GM12878 (cell line): ENCODE data around the gene DFFA. TPM values are rescaled to one million over a fixed set of nuclear protein-coding genes. Genes with fewer than 3 reads are reported as not detected.

Source experiments
- BCL11A ChIP-seq: IDR thresholded peaks from 2 replicates; pipeline ENCODE4 v1.6.1; 2011; ENCODE audit warnings: low read depth, low read length
- CHD2 ChIP-seq: IDR thresholded peaks from 2 replicates; pipeline ENCODE4 v1.6.1; 2011; ENCODE audit warnings: low read depth, low read length, improper control_type of control experiment, borderline replicate concordance
- E4F1 ChIP-seq: fragments of 450-650 bp; IDR thresholded peaks from 2 replicates; pipeline ENCODE4 v1.6.1; 2018; ENCODE audit warnings: borderline replicate concordance, mild to moderate bottlenecking; ENCODE audit not compliant: partially characterized antibody
- FOXK2 ChIP-seq: fragments of 450-650 bp; IDR thresholded peaks from 2 replicates; pipeline ENCODE4 v1.6.1; 2017; ENCODE audit warnings: mild to moderate bottlenecking, moderate library complexity
- FOXM1 ChIP-seq: IDR thresholded peaks from 2 replicates; pipeline ENCODE4 v1.6.1; 2012; ENCODE audit warnings: low read depth, mild to moderate bottlenecking, inconsistent platforms, low read length, moderate library complexity
- GABPA ChIP-seq: IDR thresholded peaks from 2 replicates; pipeline ENCODE4 v1.6.1; 2014; ENCODE audit warnings: antibody characterized with exemption, low read depth, mild to moderate bottlenecking, inconsistent platforms
- HDAC2 ChIP-seq: fragments of 200-600 bp; sonication (generic); IDR thresholded peaks from 2 replicates; pipeline ENCODE4 v1.6.1; 2017
- LARP7 ChIP-seq: fragments of 450-650 bp; IDR thresholded peaks from 2 replicates; pipeline ENCODE4 v1.6.1; 2017; ENCODE audit warnings: mild to moderate bottlenecking
- MTA2 ChIP-seq: fragments of 450-650 bp; IDR thresholded peaks from 2 replicates; pipeline ENCODE4 v1.6.1; 2016; ENCODE audit warnings: low read depth, mild to moderate bottlenecking, moderate library complexity
- NR2C1 ChIP-seq: fragments of 450-650 bp; IDR thresholded peaks from 2 replicates; pipeline ENCODE4 v1.6.1; 2017; ENCODE audit warnings: antibody characterized with exemption, mild to moderate bottlenecking, moderate library complexity
- PAX8 ChIP-seq: fragments of 450-650 bp; IDR thresholded peaks from 2 replicates; pipeline ENCODE4 v1.6.1; 2017; ENCODE audit warnings: mild to moderate bottlenecking, moderate library complexity
- RAD51 ChIP-seq: fragments of 450-650 bp; IDR thresholded peaks from 2 replicates; pipeline ENCODE4 v1.6.1; 2016; ENCODE audit warnings: moderate library complexity, mild to moderate bottlenecking, inconsistent platforms
- SIN3A ChIP-seq: IDR thresholded peaks from 2 replicates; pipeline ENCODE4 v1.6.1; 2012; ENCODE audit warnings: low read depth, low read length, improper control_type of control experiment
- SMC3 ChIP-seq: IDR thresholded peaks from 2 replicates; pipeline ENCODE4 v1.6.1; 2011; ENCODE audit warnings: low read length, improper control_type of control experiment, borderline replicate concordance
- SREBF2 ChIP-seq: IDR thresholded peaks from 2 replicates; pipeline ENCODE4 v1.6.1; 2012; ENCODE audit warnings: mild to moderate bottlenecking, low read length
- STAT3 ChIP-seq: IDR thresholded peaks from 2 replicates; pipeline ENCODE4 v1.6.1; 2011; ENCODE audit warnings: low read depth, low read length, improper control_type of control experiment
- TCF7 ChIP-seq: IDR thresholded peaks from 2 replicates; pipeline ENCODE4 v1.6.1; 2014; ENCODE audit warnings: antibody characterized with exemption, borderline replicate concordance
- ZBTB40 ChIP-seq: fragments of 450-650 bp; IDR thresholded peaks from 2 replicates; pipeline ENCODE4 v1.6.1; 2016; ENCODE audit warnings: mild to moderate bottlenecking, moderate library complexity, borderline replicate concordance
- polyA plus RNA-seq, 11 experiments: library from polyadenylated mRNA; depleted of rRNA in 4 of 11; unstranded in 6 of 11; stranded (reverse) in 5 of 11; fragments of >200 nt; fragmentation: Nextera tagmentation in 4 of 11; fragmentation: Illumina TruSeq in 1 of 11; extraction: Ambion mirVana in 4 of 11; extraction: Trizol in 1 of 11; gene quantifications; 1 replicate in 1 of 11; 2 replicates in 10 of 11; pipeline versions ENCODE4 v1.2.1 to v1.2.3, GENCODE V29; 2011 to 2016; ENCODE audit warnings: inconsistent platforms in 2 of 11, missing spikeins in 2 of 11, low read depth in 1 of 11
- total RNA-seq, 4 experiments: library from RNA; depleted of rRNA in 3 of 4; stranded (reverse); fragments of >200 nt in 3 of 4; fragmentation: Illumina TruSeq in 1 of 4; extraction: Trizol in 1 of 4; gene quantifications; 2 replicates each; pipeline versions ENCODE4 v1.2.1 to v1.2.3, GENCODE V29; 2013 to 2021
- TF ChIP-seq, protein P1 (sequence below): fragments of 450-650 bp; IDR thresholded peaks from 2 replicates; pipeline ENCODE4 v1.6.1; 2017; ENCODE audit warnings: mild to moderate bottlenecking, low read depth, inconsistent platforms; ENCODE audit not compliant: poor library complexity, severe bottlenecking

The DFFA gene
- total and polyA plus RNA-seq, 10 of the 15 experiments (the other 5 are each of a cell fraction or from before 2014, with no cell fraction given) = 37.4 to 83.8 (median 52.4) TPM

DNA sequence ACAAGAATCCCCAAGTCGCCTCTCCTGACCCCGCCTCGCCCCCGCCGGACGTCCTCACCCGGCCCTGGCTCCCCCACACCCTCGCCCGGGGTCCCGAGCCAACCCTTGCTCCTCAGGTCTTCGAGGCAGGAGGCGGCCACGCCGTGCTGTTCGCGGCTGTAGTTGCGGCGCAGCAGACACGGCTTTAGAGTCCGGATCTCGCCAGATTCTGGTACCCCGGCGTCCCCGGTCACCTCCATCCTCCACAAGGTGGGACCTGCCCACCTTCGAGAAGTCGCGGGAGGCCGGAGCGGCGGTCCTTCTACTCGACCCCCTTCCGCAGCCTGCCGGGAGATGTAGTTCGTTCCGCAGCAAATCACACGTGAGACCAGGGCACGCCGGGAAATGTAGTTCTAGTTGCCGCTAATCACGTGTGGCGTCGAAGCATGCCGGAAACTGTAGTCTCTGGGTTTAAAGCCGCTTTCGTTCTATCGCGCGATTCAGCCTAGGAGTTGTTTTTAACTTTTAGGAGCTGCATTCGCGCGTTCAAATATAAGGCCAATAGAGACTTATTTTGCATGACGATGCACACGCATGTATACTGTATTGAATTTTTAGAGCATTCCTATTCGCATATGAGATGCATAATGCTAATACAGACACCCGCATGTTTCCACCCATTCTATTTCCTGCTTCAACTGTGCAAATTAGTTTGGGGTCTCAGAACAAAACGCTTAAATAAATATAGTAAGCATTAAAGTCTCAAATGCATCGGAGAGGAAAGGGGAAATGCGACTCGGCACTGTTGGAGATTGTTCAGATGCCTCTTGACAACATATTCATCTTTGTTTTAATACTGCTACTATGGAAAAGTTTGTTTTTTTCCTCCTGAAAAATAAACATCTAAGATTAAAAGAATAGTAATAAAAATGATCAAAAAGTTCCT lies at the start of gene DFFA (continued):
- TF ChIP-seq ZBTB40 = peak; percentile 85
- no peak for TF ChIP-seq MTA2
- TF ChIP-seq CHD2 = peak; percentile 98
- peak; percentile 80 for TF ChIP-seq GABPA
- no peak for TF ChIP-seq HDAC2
- no peak for TF ChIP-seq SMC3
- TF ChIP-seq FOXM1 = no peak
- no peak for TF ChIP-seq PAX8
- TF ChIP-seq STAT3 = peak; percentile 38; the same call in 1 of the 2 replicates
- peak; percentile 53 for TF ChIP-seq E4F1
- peak; percentile 98 for TF ChIP-seq RAD51
- peak; percentile 83; the same call in 1 of the 2 replicates for TF ChIP-seq SIN3A
- no peak for TF ChIP-seq TCF7
- TF ChIP-seq, protein P1, sequence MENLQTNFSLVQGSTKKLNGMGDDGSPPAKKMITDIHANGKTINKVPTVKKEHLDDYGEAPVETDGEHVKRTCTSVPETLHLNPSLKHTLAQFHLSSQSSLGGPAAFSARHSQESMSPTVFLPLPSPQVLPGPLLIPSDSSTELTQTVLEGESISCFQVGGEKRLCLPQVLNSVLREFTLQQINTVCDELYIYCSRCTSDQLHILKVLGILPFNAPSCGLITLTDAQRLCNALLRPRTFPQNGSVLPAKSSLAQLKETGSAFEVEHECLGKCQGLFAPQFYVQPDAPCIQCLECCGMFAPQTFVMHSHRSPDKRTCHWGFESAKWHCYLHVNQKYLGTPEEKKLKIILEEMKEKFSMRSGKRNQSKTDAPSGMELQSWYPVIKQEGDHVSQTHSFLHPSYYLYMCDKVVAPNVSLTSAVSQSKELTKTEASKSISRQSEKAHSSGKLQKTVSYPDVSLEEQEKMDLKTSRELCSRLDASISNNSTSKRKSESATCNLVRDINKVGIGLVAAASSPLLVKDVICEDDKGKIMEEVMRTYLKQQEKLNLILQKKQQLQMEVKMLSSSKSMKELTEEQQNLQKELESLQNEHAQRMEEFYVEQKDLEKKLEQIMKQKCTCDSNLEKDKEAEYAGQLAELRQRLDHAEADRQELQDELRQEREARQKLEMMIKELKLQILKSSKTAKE = no peak
- no peak for TF ChIP-seq BCL11A
- TF ChIP-seq SREBF2 = no peak
- peak; percentile 65 for TF ChIP-seq FOXK2
- no peak; the same call in none of the 2 replicates for TF ChIP-seq LARP7
- TF ChIP-seq NR2C1 = peak; percentile 91
